ENCODE results near the gene RASSF1. TPM values are rescaled to one million over a fixed set of nuclear protein-coding genes. Genes with fewer than 3 reads are reported as not detected.
"Not testable (repeated sequence)": the region's sequence is repeated elsewhere in the genome, so short reads cannot be mapped to it uniquely, and the experiment has no call there.

Gene RASSF1
- total RNA-seq, 1 experiment from 2014 or later, result 12.9 TPM

- not testable (repeated sequence) for DNase-seq (ENCODE audit: low spot score)
Observed at GRCh38 chr3:50284121-50284520, 56.5 kb downstream of the RASSF1 start.

Other genes with a start within 250 kb of the RASSF1 start
- gene SEMA3F, start 185.5 kb downstream of the RASSF1 start, total RNA-seq (2014; rRNA removed; shearing (Covaris generic)), result 3.5 and 11.1 TPM in 2 replicates
- not detected in 2 replicates for gene GNAT1, start 149.2 kb downstream of the RASSF1 start, total RNA-seq (2014; rRNA removed; shearing (Covaris generic))
- gene SLC38A3, start 135.6 kb downstream of the RASSF1 start, total RNA-seq (2014; rRNA removed; shearing (Covaris generic)), result 0.74 TPM in 1 of 2 replicates, not detected in the other
- 247 and 283 TPM in 2 replicates for gene GNAI2, start 104.6 kb downstream of the RASSF1 start, total RNA-seq (2014; rRNA removed; shearing (Covaris generic))
- gene SEMA3B, start 71.7 kb downstream of the RASSF1 start, total RNA-seq (2014; rRNA removed; shearing (Covaris generic)), result 22.9 and 26.3 TPM in 2 replicates
- gene LSMEM2, start 61.7 kb downstream of the RASSF1 start, total RNA-seq (2014; rRNA removed; shearing (Covaris generic)), result not detected in 2 replicates
- 120 and 129 TPM in 2 replicates for gene IFRD2, start 48.4 kb downstream of the RASSF1 start, total RNA-seq (2014; rRNA removed; shearing (Covaris generic))
- 7.5 and 9.7 TPM in 2 replicates for gene HYAL3, start 41.4 kb downstream of the RASSF1 start, total RNA-seq (2014; rRNA removed; shearing (Covaris generic))
- 8.5 and 13.1 TPM in 2 replicates for gene NAA80, start 41.4 kb downstream of the RASSF1 start, total RNA-seq (2014; rRNA removed; shearing (Covaris generic))
- 0.72 and 2.3 TPM in 2 replicates for gene HYAL1, start 37.3 kb downstream of the RASSF1 start, total RNA-seq (2014; rRNA removed; shearing (Covaris generic))
- gene HYAL2, start 18.1 kb downstream of the RASSF1 start, total RNA-seq (2014; rRNA removed; shearing (Covaris generic)), result 113 TPM in 2 replicates
- gene TUSC2, start 12.6 kb downstream of the RASSF1 start, total RNA-seq (2014; rRNA removed; shearing (Covaris generic)), result 30.6 and 34.3 TPM in 2 replicates
- 0.09 and 0.62 TPM in 2 replicates for gene ZMYND10, start 4.9 kb upstream of the RASSF1 start, total RNA-seq (2014; rRNA removed; shearing (Covaris generic))
- gene NPRL2, start 9.9 kb upstream of the RASSF1 start, total RNA-seq (2014; rRNA removed; shearing (Covaris generic)), result 23.1 and 24.8 TPM in 2 replicates
- 46.9 and 53.7 TPM in 2 replicates for gene CYB561D2, start 10.0 kb upstream of the RASSF1 start, total RNA-seq (2014; rRNA removed; shearing (Covaris generic))
- 57.3 and 58.9 TPM in 2 replicates for gene TMEM115, start 18.7 kb upstream of the RASSF1 start, total RNA-seq (2014; rRNA removed; shearing (Covaris generic))
- gene CACNA2D2, start 162.8 kb upstream of the RASSF1 start, total RNA-seq (2014; rRNA removed; shearing (Covaris generic)), result 0.22 and 0.26 TPM in 2 replicates
- 0.43 TPM in 1 of 2 replicates, not detected in the other for gene C3orf18, start 226.9 kb upstream of the RASSF1 start, total RNA-seq (2014; rRNA removed; shearing (Covaris generic))
- 15.3 and 18.1 TPM in 2 replicates for gene HEMK1, start 228.7 kb upstream of the RASSF1 start, total RNA-seq (2014; rRNA removed; shearing (Covaris generic))

All from A172 (cell line).